GM19043 (cell line): ENCODE results near the gene ANKUB1.

ENCODE experiments used
- ATAC-seq: cut with Tn5 transposase; IDR thresholded peaks from one replicate; pipeline ENCODE4 v1.9.1; 2021; ENCODE audit warnings: low read depth; ENCODE audit not compliant: unreplicated experiment

The ANKUB1 gene

GRCh38 chr3:149716984-149717383, 75.4 kb downstream of the ANKUB1 start:
- ATAC-seq: no peak

GRCh38 chr3:149715247-149715646, 77.1 kb downstream of the ANKUB1 start:
- no peak for ATAC-seq

- no peak for ATAC-seq
Observed at GRCh38 chr3:149713730-149714654, 78.4 kb downstream of the ANKUB1 start.
